GM19043 (cell line): Measurements from ENCODE around the gene GPR87.

Source experiments
- ATAC-seq: cut with Tn5 transposase; IDR thresholded peaks from one replicate; pipeline ENCODE4 v1.9.1; 2021; ENCODE audit warnings: low read depth; ENCODE audit not compliant: unreplicated experiment

The GPR87 gene, protein sequence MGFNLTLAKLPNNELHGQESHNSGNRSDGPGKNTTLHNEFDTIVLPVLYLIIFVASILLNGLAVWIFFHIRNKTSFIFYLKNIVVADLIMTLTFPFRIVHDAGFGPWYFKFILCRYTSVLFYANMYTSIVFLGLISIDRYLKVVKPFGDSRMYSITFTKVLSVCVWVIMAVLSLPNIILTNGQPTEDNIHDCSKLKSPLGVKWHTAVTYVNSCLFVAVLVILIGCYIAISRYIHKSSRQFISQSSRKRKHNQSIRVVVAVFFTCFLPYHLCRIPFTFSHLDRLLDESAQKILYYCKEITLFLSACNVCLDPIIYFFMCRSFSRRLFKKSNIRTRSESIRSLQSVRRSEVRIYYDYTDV

GRCh38 chr3:151316267-151316991 lies at the start of gene GPR87:
Gene GPR87 (minus strand): TSS chr3:151316820. CDS start chr3:151300100, 16,720 bp downstream.
- no peak for ATAC-seq

GRCh38 chr3:151362751-151363174 lies 46.1 kb upstream of the GPR87 start:
- no peak for ATAC-seq

DNA sequence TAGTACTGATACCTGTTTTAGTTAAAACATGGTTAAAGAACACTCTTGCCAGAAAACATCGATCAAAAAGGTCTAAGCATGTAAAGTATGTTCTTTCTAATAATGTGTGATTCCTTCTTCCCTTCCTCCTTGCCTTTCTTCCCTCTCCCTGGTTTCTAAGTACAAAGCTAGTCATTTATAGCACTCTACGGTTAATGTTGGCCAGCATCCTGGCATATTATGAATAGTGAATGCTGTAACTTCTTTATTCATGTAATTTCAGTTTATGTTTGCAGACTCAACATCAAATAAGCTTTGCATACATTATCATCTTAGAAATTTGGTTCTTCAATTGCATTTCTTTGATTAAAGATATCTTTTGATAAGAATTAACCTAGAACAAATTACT lies 40.8 kb upstream of the GPR87 start:
- no peak for ATAC-seq

GRCh38 chr3:151356794-151357462 lies 40.3 kb upstream of the GPR87 start:
- no peak for ATAC-seq

DNA sequence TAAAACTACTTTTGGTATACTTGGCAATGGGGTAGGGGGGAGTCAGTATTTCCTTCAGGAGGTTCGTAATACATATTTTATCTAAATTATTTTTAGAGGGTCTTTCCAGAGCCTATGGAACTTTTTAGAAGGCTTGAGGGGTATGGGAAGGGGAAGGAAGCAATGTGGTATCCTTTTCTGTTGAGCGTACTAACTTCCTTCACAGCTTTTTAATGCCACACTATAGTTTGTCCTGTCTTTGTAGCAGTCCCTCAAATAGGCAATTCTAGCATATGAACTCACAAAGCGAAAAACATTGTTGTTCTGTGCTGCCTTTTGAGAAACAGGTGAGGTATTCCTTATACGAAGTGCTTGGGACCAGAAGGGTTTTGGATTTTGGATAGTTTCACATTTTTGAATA lies 35.0 kb upstream of the GPR87 start:
- peak; percentile 26 for ATAC-seq

- ATAC-seq: peak; percentile 93
Measured at GRCh38 chr3:151351219-151351618, 34.6 kb upstream of the GPR87 start.

- ATAC-seq: no peak
Measured at GRCh38 chr3:151350656-151351055, 34.0 kb upstream of the GPR87 start.

DNA sequence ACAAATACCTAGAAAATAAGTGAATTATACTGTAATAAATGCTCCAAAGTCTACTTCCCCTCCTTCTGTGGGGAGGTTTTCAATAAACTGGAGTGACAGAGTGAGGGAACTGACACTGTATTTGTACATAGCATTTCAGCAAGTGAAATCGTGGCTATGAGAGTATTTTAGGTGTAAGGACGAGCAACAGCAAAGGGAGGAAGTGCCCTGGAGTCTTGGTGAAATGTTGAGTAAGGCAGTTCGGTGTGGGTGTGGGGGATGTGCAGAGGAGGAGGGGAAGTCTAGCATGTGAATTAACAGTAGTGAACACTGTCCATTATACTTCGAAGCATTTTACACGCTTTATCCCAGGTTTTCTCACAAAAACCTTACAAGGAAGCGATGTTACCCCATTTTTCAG lies 30.8 kb upstream of the GPR87 start:
- ATAC-seq: no peak

DNA sequence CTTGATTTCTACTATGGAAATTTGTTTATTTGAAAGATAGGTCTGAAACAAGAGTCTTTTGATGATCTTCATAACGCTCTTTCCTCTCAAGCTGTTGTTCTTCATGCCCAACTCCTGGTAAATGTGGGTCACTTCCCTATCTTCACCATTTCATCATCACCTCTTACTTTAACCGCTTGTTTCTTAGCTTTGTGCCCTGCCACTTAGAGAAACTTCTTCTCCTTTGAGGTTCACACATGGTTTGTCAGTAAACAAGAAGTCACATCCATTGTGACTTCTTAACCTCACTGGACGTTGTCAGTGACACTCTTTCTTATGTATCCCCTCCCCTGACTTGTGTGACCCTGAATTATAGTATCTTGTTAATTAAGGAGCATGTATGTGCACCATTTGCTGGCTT lies 29.7 kb upstream of the GPR87 start:
- ATAC-seq: no peak

GRCh38 chr3:151345859-151346258 lies 29.2 kb upstream of the GPR87 start:
- ATAC-seq: no peak

DNA sequence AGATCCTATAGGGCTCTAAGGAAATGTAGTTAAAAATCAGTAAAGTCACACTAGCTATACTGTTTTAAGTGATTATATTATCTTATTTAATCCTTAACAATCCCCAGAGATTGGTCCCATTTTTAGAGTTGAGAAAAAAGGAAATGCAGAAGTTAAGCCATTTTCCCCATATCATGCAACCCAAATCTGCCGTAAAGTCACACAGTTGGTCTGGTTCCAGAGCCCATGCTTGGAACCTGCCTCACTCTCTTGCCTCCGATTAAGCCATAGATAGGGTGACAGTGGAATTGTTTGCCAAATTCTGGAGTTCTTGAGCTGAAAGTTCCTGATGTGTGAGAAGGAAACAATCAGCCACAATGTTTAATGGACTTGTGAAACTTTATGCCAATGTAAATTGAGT lies 15.1 kb upstream of the GPR87 start:
- no peak for ATAC-seq

- no peak for ATAC-seq
Measured at GRCh38 chr3:151330899-151331298, 14.3 kb upstream of the GPR87 start.

DNA sequence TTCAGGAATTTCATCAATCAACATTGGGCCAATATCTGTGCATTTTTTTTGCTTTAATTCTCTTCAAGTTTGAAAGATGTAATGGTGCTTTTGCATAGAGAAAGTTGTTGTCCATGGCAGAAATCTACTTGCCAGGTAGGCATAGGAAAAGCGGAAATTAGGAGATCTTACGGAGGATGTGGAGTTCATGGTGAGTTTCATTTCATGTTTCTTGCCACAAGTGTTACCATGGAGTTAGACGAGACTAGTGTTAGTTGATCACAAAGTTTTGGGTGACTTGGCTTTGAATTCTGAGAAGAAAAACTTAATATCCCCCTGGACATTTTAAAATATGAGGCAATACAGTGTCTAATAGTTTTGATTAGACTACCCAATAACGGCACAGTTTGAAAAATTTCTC lies 13.8 kb upstream of the GPR87 start:
- no peak for ATAC-seq

DNA sequence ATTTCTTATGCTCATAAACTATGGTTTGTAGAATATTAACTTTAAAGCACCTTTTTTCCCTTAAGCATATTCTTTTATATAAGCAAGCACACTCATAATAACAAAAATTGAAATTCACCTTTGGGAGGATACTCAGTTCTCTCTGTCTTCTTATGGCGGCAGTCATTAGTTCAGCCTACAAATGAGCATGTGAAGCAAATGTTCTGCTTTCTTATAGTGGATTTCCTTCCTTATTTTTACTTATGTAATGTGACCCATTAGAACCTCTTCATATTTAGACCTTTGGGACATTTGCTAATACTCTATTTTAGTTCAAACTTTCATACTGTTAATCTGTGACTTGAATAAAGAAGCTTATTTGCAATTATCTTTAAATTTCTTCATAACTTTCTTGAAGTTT lies 12.7 kb upstream of the GPR87 start, which contains the start of gene P2RY13:
Gene P2RY13 (minus strand): TSS at position 187 of the 400 bp plus-strand sequence. CDS start 21 bp downstream, at position 166.
- no peak for ATAC-seq

- ATAC-seq: no peak
Measured at GRCh38 chr3:151328298-151328995, 11.8 kb upstream of the GPR87 start.

- no peak for ATAC-seq
Measured at GRCh38 chr3:151327571-151328198, 11.1 kb upstream of the GPR87 start.

DNA sequence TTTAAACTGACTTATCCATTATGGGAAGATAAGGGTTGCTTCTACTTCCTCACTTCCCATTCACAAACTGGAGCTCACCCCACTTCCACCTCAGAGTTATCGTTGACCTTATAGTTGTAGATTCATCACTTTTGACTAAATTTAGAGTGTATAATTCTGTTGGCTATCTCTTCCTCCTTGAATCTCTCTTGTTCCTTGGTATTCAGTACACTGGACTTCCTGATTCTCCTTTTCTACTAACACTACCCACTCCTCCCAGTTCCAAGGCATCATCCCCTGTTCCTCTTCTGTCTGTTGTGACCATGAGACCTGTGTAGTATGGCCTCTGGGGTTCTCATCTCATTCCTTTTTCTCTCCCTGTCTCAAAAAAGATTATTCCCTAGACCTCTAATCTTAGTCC lies 5.9 kb upstream of the GPR87 start:
- ATAC-seq: no peak

GRCh38 chr3:151321526-151321925 lies 4.9 kb upstream of the GPR87 start:
- ATAC-seq: no peak

- ATAC-seq: no peak
Measured at GRCh38 chr3:151320131-151320530, 3.5 kb upstream of the GPR87 start.

GRCh38 chr3:151319628-151320027 lies 3.0 kb upstream of the GPR87 start:
- ATAC-seq: no peak
